H1 (cell line): ENCODE results near the gene FOSL1. TPM values are rescaled to one million over a fixed set of nuclear protein-coding genes. Genes with fewer than 3 reads are reported as not detected.
A peak's percentile ranks its signal among the peaks of the same experiment; 100 is the strongest.

Source experiments
- CHD7 ChIP-seq: fragments of 300-600 bp; sonication (generic); IDR thresholded peaks from 2 replicates; pipeline ENCODE4 v1.7.1; 2012; ENCODE audit warnings: low read length, moderate library complexity, mild to moderate bottlenecking, inconsistent platforms; ENCODE audit not compliant: insufficient replicate concordance
- E2F6 ChIP-seq: IDR thresholded peaks from 2 replicates; pipeline ENCODE4 v1.6.1; 2012; ENCODE audit warnings: inconsistent platforms
- HDAC2 ChIP-seq, 2 experiments: fragments of 300-600 bp in 1 of 2; sonication (generic) in 1 of 2; IDR thresholded peaks; 2 replicates each; pipeline ENCODE4 v1.6.1; 2011 to 2012; ENCODE audit warnings: low read depth in 2 of 2, low read length in 2 of 2, mild to moderate bottlenecking in 2 of 2, moderate library complexity in 2 of 2, borderline replicate concordance in 1 of 2, inconsistent platforms in 1 of 2
- SP1 ChIP-seq: IDR thresholded peaks from 2 replicates; pipeline ENCODE4 v1.6.1; 2011; ENCODE audit warnings: low read depth, low read length
- polyA plus RNA-seq, 7 experiments: library from polyadenylated mRNA; depleted of rRNA in 3 of 7; stranded (reverse) in 5 of 7; unstranded in 2 of 7; fragments of >200 nt in 5 of 7; fragments of 200-250 nt in 2 of 7; gene quantifications; 1 replicate in 5 of 7; 2 replicates in 1 of 7; 4 replicates in 1 of 7; pipeline versions ENCODE4 v1.2.1 to v1.2.3, GENCODE V29; 2011 to 2013; ENCODE audit warnings: missing spikeins in 2 of 7, mixed read lengths in 2 of 7
- total RNA-seq: library from RNA; stranded (reverse); fragmentation: NEBNext Ultra II Directional; extraction: Animal tissue kit (Norgen Biotek cat#: 25700); gene quantifications from 2 replicates; pipeline ENCODE4 v1.2.1, GENCODE V29; 2021

The FOSL1 gene
- total and polyA plus RNA-seq, 2 of the 8 experiments (the other 6 are each of a cell fraction or from before 2014, with no cell fraction given) = 6.3 to 7.2 TPM

- TF ChIP-seq CHD7 = no peak
- TF ChIP-seq SP1 = no peak
- 0 out of 4 replicates have a peak, but pooled peaks of 1 of the 2 experiments have one; percentile 13 for TF ChIP-seq HDAC2 (IDR thresholded peaks at IDR 0.05; ENCODE audit: borderline replicate concordance in 1 of 2, low read depth in 2 of 2, low read length in 2 of 2)
- peak; percentile 96 for TF ChIP-seq E2F6
Measured at GRCh38 chr11:65899356-65900124, 648 bp downstream of the FOSL1 start (continued).
